ENCODE data around the gene DNAH14.
"Not testable (repeated sequence)": the region's sequence is repeated elsewhere in the genome, so short reads cannot be mapped to it uniquely, and the experiment has no call there.

The DNAH14 gene

GRCh38 chr1:225004396-225004795 is 74.9 kb downstream of the DNAH14 start:
- no peak for DNase-seq

DNA sequence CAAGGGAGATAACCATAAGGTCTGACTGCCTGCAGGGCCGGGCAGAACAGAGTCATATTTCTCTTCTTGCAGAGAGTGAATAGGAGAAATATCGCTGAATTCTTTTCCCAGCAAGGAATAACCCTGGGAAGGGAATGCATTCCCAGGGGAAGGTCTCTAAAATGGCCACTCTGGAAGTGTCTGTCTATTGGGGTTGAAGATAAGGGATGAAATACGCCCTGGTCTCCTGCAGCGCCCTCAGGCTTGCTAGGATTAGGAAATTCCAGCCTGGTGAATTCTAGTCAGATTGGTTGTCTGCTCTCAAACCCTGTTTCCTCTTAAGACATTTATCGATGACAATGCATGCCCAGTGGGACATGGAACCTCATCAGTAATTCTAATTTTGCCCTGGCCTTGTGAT is 76.9 kb downstream of the DNAH14 start:
- DNase-seq, result not testable (repeated sequence)

GRCh38 chr1:225008050-225008449 is 78.6 kb downstream of the DNAH14 start:
- DNase-seq, result not testable (repeated sequence)

DNA sequence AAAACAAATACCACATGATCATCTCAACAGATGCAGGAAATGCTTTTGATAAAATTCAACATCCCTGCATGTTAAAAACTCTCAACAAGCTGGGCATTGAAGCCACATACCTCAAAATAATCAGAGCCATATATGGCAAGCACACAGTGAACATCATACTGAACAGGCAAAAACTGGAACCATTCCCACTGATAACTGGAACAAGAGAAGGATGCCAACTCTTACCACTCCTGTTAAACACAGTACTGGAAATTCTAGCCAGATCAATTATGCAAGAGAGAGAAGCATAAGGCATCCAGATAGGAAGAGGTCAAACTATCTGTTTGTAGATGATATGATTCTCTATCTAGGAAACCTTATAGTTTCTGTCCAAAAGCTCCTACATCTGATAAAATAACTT is 91.6 kb downstream of the DNAH14 start:
- DNase-seq, result no peak

DNA sequence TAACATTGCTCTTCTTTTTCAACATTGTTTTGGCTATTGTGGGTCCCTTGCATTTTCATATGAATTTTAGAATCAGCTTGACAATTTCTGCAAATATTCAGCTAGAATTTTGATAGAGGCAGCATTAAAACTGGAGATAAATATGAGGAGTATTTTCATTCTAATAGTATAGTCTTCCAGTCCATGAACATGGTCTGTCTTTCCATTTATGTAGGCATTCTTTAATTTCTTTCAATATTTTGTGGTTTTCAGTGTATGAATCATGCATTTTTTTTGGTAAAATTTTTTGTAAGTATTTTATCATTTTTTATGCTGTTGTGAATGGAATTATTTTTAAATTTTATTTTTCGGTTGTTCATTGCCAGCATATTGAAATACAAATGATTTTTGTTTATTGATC is 97.2 kb downstream of the DNAH14 start:
- no peak for DNase-seq

DNA sequence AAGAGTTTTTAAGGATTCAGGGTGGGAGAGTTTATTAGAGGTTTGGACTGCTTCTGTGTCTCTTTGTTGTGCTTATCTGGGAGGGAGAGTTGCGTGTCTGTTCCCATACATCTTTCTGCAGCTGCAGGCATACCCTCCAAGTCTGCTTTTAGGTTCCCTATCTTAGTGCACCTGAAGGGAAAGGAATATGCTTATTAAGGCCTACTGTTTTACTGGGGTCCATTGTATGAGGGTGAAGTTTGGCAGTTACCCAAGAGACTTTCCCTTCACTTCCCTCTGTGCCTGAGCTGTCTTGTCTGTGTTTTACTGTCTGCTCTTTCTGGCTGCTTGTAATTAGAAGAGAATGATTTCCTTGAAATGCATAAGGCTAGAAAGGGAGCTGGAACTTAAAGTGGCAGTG is 107.0 kb downstream of the DNAH14 start:
- DNase-seq, result not testable (repeated sequence)

- no peak for DNase-seq
These were observed 112.8 kb downstream of the DNAH14 start for GRCh38 chr1:225042263-225042662.

DNA sequence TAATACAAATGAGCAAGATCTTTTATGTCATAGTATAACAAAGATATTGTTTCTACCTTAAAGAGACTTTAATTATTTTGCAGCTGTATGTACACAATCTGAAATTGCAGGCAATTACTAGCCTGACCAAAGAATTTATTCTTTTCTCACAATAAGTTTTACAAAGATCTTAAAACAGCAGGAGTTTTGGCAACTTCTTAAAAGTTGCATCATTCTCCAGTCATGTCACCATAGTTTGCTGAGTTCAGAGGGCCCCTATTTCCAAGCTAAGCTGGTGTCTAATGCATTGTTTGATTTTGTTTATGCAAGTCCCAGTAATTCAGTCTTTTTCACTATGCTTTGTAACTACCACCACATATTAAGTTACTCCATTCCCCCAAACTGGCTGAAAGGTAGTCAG is 114.8 kb downstream of the DNAH14 start:
- DNase-seq, result no peak

- DNase-seq, result no peak
These were observed 120.1 kb downstream of the DNAH14 start for GRCh38 chr1:225049594-225049993.

GRCh38 chr1:225063722-225064121 is 134.2 kb downstream of the DNAH14 start:
- DNase-seq, result no peak

DNA sequence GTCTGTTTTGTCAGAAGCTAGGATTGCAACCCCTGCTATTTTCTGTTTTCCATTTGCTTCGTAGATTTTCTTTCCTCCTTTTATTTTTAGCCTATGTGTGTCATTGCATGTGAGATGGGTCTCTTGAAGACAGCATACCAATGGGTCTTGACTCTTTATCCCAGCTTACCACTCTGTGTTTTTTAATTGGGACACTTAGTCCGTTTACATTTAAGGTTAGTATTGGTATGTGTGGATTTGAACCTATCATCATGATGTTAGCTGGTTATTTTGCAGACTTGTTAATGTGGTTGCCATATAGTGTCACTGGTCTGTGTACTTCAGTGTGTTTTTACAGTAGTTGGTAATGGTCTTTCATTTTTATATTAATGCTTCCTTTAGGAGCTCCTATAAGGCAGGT is 141.5 kb downstream of the DNAH14 start:
- DNase-seq, result no peak

DNA sequence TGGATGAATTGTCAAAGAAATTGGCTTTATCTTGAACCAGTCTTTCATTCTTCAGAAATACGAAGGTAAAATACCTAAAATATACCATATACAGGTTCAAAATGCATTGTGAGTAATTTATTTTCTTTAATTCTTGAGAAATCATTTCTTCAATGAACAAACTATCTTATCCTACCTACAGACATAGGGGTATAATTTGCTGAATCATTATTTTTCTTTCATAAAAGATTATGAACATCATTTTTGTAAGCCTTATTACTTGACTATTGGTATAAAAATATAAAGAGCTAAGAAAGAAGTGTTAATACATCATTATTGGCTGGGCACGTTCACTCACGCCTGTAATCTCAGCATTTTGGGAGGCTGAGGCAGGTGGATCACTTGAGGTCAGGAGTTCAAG is 167.7 kb downstream of the DNAH14 start:
- no peak for DNase-seq

- no peak for DNase-seq
These were observed 181.5 kb downstream of the DNAH14 start for GRCh38 chr1:225111000-225111399.

DNA sequence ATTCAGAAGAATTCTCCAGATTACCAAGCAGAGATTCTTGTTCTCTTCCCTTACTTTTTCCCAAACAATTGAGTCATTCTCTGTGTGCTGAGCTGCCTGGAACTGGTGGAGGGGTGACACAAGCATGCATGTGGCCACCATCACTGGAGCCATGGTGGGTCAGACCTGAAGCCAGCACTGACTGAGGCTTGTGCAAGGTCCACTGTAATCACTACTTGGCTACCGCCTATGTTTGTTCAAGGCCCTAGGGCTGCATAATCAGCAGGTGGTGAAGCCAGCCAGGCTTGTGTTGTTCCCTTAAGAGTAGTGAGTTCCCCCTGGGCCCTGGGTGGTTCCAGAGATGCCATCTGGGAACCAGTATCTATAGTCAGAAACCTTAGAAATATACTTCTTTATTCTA is 183.8 kb downstream of the DNAH14 start:
- DNase-seq, result no peak

GRCh38 chr1:225114354-225114990 is 185.0 kb downstream of the DNAH14 start:
- DNase-seq, result no peak

DNA sequence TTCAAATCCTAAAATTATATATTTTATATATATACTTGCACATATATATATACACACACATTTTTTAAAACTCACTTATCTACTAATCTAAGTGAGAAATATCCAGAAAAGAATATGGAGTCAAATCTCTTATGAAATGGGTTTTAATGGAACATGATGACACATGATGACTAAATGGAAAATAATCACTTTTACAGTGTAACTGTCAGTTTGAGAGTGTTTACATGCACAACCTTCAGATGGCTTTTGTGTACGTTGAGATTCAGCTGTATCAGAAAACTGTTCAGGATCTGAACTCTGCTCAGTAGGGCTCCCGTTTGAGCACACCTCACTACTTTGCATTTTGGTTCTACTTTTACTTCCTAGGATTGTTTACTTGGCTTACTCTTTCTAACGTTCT is 189.8 kb downstream of the DNAH14 start:
- DNase-seq, result no peak

DNA sequence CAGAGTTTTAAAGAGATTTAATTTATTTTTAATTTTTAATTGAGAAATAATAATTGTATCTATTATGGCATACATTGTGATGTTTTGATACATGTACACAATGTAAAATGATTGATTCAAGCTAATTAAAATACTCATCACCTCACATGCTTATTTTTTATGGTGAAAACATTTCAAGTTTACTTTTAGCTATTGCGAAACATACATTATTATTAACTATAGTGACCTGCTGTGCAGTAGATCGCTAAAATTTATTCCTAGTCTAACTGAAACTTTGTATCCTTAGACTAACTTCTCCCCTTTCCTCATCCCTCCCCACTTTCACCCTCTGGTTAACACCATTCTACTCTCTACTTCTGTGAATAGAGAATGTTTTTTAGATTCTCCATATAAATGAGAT is 191.6 kb downstream of the DNAH14 start:
- DNase-seq, result no peak

- DNase-seq, result no peak
These were observed 202.4 kb downstream of the DNAH14 start for GRCh38 chr1:225131869-225132268.

DNA sequence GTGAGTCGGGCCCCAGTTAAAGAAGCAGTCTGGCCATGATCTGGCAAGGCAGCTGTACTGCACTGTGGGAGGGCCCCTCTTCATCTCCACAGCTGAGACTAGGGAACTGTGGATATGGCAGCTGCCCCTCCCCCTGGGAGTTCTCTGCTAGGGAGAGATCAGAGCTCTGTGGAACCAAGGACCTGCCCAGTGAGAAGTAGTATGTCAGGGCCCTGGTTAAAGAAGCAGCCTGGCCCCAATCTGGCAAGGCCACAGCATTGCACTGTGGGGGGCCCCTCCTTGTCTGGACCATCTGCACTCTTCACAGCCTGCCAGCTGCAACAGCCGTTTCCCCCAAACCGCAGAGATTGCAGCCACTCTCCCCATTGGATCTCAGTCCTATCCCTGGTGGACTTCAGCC is 208.5 kb downstream of the DNAH14 start:
- no peak for DNase-seq

- no peak for DNase-seq
These were observed 213.5 kb downstream of the DNAH14 start for GRCh38 chr1:225143001-225143400.

DNA sequence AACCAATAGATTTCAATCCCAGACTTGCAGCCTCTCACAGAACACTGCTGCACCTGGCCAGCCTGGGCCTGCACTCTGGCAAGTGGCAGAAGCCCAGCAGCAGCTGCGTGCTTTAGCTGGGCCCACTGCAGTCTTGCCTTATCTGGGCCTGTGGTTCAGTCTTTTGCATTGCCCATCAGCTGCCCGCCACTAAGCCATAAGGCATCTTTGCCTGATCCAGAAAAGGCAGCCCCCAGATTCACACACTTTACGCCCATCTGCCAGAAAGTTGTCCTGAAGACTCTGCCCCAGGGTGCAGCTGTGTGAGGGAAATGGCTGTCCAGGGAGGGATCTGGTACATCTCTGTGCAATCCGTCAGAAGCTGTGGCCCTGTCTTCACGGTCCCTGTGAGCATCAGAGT is 217.0 kb downstream of the DNAH14 start:
- no peak for DNase-seq

DNA sequence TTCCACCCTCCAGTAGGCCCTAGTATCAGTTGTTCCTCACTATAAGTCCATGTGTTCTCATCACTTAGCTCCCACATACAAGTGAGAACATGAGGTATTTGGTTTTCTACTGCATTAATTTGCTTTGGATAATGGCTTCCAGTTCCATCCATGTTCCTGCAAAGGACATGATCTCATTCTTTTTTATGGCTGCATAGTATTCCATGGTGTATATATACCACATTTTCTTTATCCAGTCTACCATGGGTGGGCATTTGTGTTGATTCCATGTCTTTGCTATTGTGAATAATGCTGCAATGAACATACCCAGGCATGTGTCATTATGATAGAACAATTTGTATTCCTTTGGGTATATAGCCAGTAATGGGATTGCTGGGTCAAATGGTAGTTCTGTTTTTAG is 218.3 kb downstream of the DNAH14 start:
- not testable (repeated sequence) for DNase-seq

DNA sequence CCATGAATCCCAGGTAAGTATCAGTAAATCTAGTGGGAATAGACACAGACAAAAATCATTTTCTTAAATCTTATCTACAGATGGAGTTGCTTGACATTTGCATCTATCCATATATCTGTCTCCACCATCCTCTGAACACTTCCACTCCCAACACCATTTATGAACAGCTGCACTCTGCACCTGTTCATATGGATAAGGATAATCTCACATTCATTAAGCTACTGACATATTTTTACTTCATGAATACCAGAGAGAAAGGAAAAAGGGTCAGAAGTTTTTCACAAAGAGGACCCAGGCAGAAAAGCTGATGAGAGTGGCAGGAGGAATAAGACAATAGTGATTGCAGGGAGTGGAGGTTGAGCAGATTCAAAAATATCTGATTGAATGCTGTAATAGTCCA is 222.6 kb downstream of the DNAH14 start:
- DNase-seq, result no peak

- DNase-seq, result no peak
These were observed 226.1 kb downstream of the DNAH14 start for GRCh38 chr1:225155555-225155954.

- no peak for DNase-seq
These were observed 226.8 kb downstream of the DNAH14 start for GRCh38 chr1:225156254-225156653.

- no peak for DNase-seq
These were observed 228.8 kb downstream of the DNAH14 start for GRCh38 chr1:225158291-225158690.
